HG02759 (cell line): ENCODE measurements around the gene TTC9C.
A peak's percentile ranks its signal among the peaks of the same experiment; 100 is the strongest.
"Not testable (repeated sequence)": the region's sequence is repeated elsewhere in the genome, so short reads cannot be mapped to it uniquely, and the experiment has no call there.

ENCODE experiments used
- ATAC-seq: cut with Tn5 transposase; IDR thresholded peaks from one replicate; pipeline ENCODE4 v1.9.1; 2021; ENCODE audit warnings: mild to moderate bottlenecking, moderate library complexity; ENCODE audit not compliant: unreplicated experiment

TTC9C gene, protein sequence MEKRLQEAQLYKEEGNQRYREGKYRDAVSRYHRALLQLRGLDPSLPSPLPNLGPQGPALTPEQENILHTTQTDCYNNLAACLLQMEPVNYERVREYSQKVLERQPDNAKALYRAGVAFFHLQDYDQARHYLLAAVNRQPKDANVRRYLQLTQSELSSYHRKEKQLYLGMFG

DNA sequence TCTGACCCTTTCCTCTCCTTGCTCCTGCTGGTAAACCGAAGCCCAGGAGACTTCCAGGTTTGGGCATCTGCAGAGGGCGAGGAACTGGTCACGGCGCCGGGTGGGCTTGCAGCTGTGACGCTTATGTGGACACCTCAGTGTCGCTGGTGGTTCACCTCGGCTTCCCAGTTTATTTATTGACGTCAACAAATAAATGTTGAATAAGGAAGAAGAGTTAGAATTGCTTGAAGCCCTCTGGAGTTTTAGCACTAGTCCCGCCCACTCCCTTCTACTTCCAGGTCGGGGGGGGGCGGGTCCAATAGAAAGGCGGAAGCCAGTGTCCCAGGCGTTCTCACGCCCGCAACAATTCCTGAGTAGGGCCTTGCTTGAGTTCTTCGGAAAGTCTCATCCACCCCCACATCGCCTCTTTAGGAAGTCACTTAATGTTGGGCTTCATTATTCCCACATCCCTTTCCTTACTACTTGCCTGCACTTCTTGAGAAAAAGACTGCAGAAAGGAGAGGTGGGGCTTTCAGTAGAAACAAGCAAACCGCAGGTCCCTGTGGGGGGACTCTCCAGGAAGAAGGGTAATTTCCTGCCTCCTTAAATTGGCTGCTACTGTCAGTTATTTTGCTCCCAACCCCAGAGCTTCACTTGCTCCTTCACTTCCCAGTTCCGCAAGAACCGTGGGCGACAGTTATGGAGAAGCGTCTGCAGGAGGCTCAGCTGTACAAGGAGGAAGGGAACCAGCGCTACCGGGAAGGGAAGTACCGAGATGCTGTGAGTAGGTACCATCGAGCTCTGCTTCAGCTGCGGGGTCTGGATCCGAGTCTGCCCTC, at the start of gene TTC9C:
TTC9C (plus strand) TSS at position 316 of the 818 bp plus-strand sequence; CDS start at position 679, 363 bp downstream.
- peak; percentile 24 for ATAC-seq

DNA sequence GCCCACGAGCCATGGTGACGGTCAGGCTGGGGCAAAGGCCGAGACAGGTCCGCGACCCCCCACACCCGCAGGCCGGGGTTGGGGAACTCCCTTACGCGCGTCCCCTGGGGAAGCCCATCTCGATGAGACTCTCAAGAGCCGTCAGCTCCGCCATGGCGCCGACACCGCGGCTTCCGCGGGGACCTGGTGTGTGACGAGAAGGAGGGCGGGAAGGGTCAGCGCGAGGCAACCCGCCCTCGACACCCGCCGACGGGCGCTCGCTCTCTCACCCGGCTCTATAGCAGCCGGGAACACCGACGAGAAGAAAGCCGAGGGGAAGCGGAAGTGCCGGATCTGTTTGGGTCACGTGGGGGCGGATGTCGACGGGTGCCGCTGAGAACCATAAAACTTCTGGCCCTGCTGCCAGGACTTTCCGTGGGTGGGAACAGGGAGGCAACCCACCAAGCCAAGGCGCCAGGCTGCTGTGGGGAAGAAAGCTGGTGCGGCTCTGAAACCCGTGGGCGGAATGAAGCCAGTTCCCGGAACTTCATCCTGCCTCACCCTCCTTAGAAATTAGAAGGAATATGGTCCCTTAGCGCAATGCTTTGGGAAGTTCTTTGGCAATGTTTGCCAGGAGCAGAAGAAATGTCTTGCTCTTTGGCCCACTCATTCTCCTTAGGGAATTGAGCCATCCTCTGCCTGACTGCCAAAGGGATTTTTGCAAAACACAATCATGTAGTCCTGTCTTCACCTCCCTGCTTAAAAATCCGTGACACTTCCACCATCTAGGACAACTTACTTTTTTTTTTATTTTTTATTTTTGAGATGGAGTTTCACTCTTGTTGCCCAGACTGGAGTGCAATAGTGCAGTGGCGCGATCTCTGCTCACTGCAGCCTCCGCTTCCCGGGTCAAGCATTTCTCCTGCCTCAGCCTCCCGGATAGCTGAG, 49.3 kb upstream of the TTC9C start, which contains the start of gene UBXN1:
UBXN1 (minus strand) TSS at position 304 of the 927 bp plus-strand sequence; CDS start at position 154, 150 bp downstream.
- peak; percentile 81 for ATAC-seq

DNA sequence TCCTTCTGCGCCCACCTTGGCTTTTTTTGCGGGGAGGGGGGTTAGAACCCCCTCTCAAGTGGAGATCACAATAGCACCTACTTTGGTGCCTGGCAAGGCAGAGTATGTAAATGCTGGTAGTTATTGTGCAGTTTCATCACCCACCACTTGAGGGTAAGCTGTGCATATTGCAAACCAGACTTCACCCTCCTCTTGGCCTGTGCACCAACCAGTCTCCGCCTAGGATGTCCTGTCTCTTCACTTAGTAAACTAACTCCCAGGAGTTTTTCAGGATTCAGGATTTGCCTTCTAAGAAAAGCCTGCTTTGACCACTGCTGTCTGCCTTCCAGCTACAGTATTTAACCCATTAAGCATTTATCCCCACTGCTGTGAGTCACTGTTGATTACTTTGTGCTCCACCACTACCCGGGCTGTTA, 47.5 kb upstream of the TTC9C start:
- ATAC-seq = no peak

DNA sequence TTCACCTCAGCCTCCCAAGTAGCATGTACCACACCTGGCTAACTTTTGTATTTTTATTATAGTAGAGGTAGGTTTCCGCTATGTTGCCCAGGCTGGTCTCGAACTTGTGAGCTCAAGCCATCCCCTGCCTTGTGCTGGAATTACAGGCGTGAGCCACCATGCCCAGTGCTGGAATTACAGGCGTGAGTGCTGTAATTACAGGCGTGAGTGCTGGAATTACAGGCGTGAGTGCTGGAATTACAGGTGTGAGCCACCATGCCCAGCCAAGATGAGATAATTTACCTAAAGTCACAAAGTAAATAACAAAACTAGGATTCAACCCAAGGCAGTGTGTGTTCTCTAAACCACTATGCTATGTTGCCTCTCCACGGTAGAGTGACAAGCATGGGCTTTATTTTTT, 45.8 kb upstream of the TTC9C start:
- ATAC-seq = no peak

DNA sequence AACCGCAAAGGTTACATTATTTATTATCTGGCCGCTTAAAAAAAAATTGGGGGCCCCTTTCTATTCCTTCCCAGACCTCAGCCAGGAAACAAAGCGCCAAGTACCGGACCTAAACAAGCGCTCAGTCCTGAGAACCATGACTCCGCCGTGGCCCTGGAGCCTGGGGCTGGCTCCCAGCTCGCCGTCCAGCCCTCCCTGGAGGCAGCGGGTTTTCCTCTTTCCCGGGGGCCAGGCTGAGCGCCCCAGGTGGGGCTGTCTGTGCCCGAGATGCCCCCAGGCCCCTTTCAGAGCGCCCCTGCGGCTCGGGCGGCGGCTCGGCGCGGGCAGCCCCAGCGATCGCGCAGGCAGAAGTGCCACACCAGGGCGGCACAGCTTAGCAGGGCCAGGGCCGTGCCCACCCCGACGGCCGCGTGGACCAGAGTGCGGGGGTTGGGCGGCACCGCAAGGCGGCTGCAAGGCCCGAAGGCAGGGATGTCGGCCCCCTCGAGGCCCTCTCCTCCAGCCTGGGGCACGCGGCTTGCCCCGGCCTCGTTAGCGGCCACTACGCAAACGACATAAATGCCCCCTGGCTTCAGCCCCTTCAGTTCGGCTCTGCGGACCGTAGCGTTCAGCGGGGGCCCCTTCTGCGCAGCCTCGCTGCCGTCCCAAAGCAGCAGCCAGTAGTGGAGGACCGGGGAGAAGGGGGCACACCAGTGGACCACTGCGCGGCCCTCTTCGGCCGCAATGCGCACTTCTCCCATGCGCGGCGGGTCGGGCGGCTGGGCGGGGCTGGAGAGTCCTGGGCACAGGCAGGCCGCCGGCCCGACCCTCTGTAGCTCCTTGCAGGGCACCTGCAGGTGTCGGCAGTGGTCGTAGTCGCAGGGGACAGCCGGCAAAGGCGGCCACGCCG, 40.5 kb upstream of the TTC9C start:
- ATAC-seq = no peak

DNA sequence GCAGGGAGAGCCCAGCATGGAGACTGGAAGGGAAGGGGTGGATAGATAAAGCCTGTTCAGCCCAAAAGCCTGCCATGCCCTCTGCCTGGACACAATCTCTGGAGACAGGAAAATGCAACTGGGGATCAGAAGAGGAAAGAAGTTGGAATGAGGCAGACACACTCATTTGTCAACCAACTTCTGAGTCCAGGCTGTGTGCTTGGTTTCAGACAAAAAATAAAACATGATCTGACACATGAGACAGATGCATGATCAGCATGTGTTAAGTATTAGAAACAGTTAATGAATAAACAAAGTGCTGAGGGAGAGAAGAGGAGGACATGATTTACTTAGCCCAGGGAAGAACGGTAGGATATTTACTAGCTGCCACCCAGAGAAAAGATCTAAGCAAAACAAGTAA, 39.8 kb upstream of the TTC9C start:
- ATAC-seq = no peak

DNA sequence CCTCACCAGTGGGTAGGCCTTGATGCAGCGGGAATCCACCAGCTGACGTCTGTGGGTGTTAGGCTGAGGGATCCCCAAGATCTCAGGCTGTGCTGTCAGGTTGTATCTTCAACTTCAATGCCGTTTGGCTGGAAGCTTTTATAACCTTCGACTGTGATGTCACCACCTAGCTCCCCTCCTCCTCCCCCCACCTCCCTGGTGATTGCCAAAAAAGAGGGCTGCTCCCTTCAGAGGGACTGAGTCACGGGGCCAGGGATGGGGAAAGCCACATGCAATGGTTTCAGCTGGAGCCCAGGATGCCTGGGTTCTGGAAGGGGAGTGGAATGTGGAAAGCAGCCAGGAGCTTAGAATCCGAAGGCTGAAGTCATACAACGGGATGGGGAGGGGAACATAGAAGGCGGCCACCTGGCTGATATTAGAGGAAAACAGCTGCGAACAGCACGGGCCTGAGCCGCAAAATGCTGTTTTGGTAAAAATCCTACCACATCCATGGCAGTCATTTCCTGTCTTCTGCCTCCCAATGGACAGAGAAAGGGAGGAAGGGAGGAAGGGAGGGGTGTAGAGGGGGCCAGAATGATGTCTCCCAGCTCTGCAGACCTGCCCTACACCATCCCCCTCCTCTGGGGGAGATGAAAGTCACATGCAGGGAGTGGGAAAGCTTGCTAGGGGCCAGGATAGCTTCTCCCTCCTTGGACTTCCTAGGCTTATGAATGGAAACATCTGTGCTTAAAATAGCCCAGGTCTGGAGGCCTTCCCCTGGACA, 38.7 kb upstream of the TTC9C start, which contains the start of gene LRRN4CL:
LRRN4CL (minus strand) TSS at position 110 of the 763 bp plus-strand sequence. CDS start 1,022 bp downstream, outside the sequence.
- ATAC-seq = no peak

DNA sequence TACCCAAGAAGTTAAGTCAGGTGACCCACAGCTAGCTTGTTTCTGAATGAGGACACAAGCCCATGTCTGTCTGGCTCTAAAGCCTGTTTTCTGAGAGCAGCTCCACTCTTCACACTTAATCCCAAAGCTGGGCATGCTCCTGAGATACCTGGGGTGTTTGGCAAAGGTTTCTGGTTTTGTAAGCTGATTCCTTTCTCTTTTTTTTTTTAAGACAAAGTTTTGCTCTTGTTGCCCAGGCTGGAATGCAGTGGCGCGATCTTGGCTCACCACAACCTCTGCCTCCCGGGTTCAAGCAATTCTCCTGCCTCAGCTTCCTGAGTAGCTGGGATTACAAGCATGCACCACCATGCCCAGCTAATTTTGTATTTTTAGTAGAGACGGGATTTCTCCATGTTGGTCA, 34.7 kb upstream of the TTC9C start:
- not testable (repeated sequence) for ATAC-seq

DNA sequence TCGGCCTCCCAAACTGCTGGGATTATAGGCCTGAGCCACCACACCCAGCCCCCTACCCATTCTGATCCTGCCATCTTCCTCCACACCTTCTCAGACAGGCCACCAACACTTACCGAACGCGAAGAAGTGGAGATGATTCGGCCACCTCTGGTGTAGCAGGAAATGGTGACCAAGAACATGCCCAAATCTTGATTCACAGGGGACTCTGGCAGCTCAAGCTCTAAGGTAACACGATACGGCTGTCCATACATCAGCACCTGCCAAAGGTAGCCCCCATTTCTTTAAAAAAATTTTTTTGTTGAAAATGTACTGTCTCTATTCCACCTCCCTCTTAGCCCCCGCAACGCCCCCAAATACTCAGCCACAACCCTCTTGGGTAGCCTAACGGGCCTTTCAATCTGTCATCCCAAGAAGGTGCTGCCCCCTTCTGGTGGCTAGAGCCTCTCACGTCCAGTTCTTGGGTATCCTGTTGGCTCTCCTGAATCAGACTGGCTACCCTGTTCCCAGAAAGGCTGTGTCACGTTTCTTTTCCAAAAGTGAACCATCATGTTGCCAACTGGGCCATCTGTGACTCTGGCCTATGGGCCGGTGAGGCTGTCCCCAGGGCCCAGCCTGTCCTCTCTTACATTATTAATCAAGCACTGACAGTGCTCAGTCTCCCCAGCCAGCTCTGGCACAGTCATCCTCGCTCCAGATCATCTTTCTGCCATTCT, 33.7 kb upstream of the TTC9C start:
- ATAC-seq = no peak

DNA sequence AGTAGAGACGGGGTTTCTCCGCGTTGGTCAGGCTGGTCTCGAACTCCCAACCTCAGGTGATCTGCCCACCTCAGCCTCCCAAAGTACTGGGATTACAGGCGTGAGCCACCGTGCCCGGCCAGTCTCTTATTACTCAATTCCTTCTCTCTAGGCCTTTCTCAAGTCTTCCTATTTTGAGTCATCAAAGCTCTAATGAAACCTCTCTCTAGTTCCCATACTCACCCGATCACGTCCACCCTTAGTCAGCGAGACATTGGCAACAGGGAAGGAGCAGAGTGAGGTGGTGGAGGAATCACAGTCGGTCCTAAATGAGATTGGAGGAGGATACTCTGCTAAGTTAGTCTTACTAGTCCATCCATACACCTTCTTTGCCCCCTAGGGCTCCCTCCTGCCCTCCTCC, 26.0 kb upstream of the TTC9C start:
- no peak for ATAC-seq

DNA sequence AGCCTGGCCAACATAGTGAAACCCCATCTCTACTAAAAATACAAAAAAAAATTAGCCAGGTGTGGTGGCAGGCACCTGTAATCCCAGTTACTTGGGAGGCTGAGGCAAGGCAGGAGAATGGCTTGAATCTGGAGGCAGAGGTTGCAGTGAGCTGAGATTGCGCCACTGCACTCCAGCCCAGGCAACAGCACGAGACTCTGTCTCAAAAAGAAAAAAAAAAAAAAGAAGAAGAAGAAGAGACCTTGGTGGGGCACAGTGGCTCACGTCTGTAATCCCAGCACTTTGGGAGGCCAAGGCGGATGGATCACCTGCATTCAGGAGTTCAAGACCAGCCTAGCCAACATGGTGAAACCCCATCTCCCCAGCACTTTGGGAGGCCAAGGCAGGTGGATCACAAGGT, 24.4 kb upstream of the TTC9C start:
- ATAC-seq = not testable (repeated sequence)

DNA sequence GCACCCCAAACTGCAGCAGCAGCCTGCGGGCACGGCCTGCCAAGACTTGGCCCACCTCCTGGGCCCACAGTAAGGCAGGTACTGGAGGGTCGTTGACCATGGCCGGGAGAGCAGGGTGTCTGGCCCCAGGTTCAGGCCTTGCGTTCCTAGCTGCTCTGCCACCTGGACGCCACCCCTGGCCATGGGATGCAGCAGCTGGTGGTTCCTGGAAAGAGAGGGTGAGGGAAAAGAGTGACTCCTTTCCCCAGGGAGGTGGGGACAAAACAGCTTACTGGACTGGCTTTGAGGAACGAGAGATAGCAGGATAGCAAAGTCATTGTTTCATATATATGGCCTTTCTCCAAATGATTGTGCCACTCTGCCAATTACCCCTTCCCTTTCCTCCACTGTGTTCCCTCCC, 22.9 kb upstream of the TTC9C start:
- ATAC-seq = no peak

DNA sequence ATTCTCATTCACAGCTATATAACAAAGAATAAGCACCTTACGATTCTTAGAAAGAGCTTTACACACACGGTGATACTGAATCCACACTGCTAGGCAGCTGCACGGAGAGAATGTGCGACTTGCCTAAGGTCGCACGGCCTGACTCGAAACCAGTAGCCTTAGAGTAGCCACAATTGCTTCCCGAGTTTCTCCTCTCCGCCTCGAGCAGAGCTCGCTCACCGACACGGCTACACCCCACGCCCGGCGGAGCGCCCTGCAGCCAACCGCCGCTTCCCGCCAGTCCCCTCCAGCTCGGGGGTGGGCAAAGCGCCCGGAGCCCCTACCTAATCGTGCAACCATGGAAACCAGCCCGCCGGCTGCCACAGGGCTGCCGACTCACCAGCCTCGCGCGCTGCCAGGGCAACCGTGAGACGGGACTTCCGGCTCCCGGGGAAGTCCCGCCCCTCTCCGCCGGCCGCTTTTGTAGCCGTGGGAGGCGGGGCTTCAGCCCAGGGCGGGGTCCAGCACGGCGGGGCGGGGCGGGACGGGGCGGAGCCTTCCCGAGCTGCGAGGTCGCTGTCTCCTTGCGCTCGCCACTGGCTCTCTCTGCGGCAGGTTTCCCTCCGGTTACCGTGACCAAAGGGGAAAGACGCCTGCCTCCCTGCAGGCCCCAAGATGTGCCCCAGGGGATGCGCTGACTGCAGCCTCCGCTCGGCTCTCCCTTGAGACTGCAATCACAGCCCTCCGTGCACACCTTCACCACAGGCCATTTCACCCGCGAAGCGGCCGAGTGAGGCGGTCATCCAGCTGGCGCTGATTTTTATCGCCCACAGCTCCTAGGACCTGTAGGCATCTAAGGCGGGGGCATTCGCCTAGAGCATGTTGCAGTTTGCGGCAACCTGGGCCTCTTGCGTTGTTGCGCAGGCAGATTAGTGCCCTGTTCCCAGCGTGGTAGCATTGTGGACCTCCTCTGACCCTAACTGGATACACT, 22.1 kb upstream of the TTC9C start:
- peak; percentile 76 for ATAC-seq

DNA sequence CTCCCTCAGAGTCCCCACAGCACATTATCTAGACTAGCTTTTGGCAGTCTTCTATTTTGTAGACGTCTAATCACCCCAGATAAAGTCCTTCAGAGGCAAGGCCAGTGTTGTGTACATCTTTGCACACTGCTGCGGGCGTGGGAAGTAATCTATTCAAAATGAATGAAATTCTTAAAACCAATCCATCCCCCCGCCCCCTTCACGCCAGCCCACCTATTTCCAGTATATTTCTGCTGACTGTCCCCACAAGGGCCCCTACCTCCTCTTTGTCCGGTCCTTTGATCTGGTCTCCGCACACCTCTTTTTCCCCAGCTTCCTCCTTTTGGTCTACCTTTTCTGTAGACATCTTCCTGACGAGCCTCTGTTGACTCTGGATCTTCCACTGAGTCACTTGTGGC, 21.4 kb upstream of the TTC9C start:
- no peak for ATAC-seq

DNA sequence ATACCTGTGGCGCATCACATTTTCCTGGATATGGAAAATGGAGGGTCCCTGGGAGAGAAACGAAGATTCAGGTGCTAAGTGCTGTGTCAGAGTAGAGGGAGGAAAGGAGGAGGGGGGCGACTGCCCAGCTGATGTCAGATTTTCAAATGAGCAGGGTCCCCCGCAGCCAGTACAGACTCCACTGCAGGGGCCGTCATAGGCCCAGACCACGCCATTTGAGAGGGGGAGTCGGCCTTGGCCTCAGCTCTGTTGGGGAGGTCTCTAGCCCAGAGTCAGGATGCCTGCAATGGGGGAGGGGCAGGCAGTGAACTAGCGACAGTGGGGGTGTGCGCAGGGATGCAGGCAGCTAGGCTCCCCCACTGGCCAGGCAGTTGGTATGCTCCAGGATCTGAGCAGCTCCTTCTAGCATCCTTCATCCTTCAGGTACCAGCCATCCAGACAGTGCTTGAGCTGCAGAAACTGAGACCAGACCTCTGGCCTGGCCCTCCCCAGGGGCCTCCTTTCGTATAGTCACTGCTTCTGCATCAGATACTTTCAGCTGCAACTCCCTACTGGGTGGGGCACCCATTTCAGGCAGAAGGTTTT, 20.9 kb upstream of the TTC9C start, which contains the start of the genes BSCL2 and GNG3:
BSCL2 (minus strand) TSS at position 148 of the 585 bp plus-strand sequence. CDS start 229 bp downstream, outside the sequence.
GNG3 (plus strand) TSS at position 400 of the 585 bp plus-strand sequence. CDS start 620 bp downstream, outside the sequence.
- ATAC-seq = no peak

DNA sequence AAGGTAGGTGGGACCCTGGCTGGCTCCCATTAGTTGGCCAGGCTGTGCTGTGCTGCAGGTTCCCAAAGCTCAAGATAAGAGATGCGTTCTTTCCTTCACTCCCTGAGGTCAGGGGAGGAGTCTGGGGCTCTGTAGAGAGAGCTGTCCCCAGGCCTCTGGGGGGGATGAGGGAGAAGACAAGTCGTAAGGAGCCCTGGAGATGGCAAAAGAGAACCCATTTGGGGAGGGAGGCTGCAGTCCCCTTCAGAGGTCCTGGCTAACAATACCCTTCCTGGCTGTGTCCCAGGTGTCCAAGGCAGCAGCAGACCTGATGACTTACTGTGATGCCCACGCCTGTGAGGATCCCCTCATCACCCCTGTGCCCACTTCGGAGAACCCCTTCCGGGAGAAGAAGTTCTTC, 19.9 kb upstream of the TTC9C start:
- no peak for ATAC-seq

DNA sequence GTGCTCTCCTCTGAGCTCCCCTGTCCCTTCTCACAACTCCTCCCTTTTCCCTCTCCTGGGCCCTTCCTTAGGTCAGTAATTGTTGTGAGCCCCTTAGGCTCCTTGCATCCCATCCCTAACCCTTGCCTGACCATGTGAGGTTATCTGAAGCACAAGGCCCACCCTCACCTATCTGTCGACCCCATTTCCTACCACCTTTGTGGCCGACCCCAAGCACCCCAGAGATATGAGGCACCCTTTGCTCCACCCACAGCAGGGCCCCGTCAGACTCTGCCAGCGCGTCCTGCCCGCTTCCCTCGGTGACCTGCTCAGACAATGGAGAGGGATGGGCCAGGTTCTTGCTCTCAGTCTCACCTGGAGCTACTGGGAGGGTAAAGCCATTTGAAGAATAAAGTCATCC, 19.5 kb upstream of the TTC9C start:
- ATAC-seq = no peak
